GM12872 (cell line): ENCODE results near the gene BHLHE23.
A peak's percentile ranks its signal among the peaks of the same experiment; 100 is the strongest.

Experiments used
- CTCF ChIP-seq: IDR thresholded peaks from 3 replicates; pipeline ENCODE4 v1.5.1; 2011; ENCODE audit warnings: low read depth, mild to moderate bottlenecking, low read length, moderate library complexity; ENCODE audit not compliant: insufficient read depth

The BHLHE23 gene

GRCh38 chr20:62975812-62976508 is 30.8 kb downstream of the BHLHE23 start:
- TF ChIP-seq CTCF, result no peak

- no peak for TF ChIP-seq CTCF
Measured at GRCh38 chr20:62975251-62975760, 31.5 kb downstream of the BHLHE23 start.

GRCh38 chr20:62972845-62973745 is 33.7 kb downstream of the BHLHE23 start:
- no peak for TF ChIP-seq CTCF

- TF ChIP-seq CTCF, result peak; percentile 95
Measured at GRCh38 chr20:62971950-62972844, 34.6 kb downstream of the BHLHE23 start.

- TF ChIP-seq CTCF, result no peak
Measured at GRCh38 chr20:62971211-62971949, 35.4 kb downstream of the BHLHE23 start.

- no peak for TF ChIP-seq CTCF
Measured at GRCh38 chr20:62970307-62971210, 36.2 kb downstream of the BHLHE23 start.
